ENCODE results near the gene CD82.
A peak's percentile ranks its signal among the peaks of the same experiment; 100 is the strongest.

CD82 gene

GRCh38 chr11:44572436-44572835 is 7.0 kb downstream of the CD82 start:
- H3K4me3 ChIP-seq (ENCODE audit: low read depth, low read length): no peak overlapping the region
- no peak for TF ChIP-seq CTCF (conservative IDR thresholded peaks at IDR 0.05; ENCODE audit: low read depth, low read length)
- no peak for DNase-seq (ENCODE audit: low read depth)

- no peak for TF ChIP-seq CTCF (conservative IDR thresholded peaks at IDR 0.05; ENCODE audit: low read depth, low read length)
- H3K4me3 ChIP-seq (ENCODE audit: low read depth, low read length): no peak overlapping the region
- no peak for DNase-seq (ENCODE audit: low read depth)
Observed at GRCh38 chr11:44572884-44573283, 7.4 kb downstream of the CD82 start.

- no peak for TF ChIP-seq CTCF (conservative IDR thresholded peaks at IDR 0.05; ENCODE audit: low read depth, low read length)
- H3K4me3 ChIP-seq (ENCODE audit: low read depth, low read length): no peak overlapping the region
- DNase-seq (ENCODE audit: low read depth): no peak
Observed at GRCh38 chr11:44573333-44573732, 7.9 kb downstream of the CD82 start.

GRCh38 chr11:44574610-44575287 is 9.3 kb downstream of the CD82 start:
- peak; percentile 94 for DNase-seq (ENCODE audit: low read depth)
- no peak overlapping the region for H3K4me3 ChIP-seq (ENCODE audit: low read depth, low read length)

GRCh38 chr11:44575288-44575672 is 9.8 kb downstream of the CD82 start:
- TF ChIP-seq CTCF (conservative IDR thresholded peaks at IDR 0.05; ENCODE audit: low read depth, low read length): peak; percentile 0
- peak; percentile 47 for DNase-seq (ENCODE audit: low read depth)
- no peak overlapping the region for H3K4me3 ChIP-seq (ENCODE audit: low read depth, low read length)

More at GRCh38 chr11:44574610-44575287, 9.3 kb downstream of the CD82 start:
- TF ChIP-seq CTCF (conservative IDR thresholded peaks at IDR 0.05; ENCODE audit: low read depth, low read length): peak; percentile 6

- DNase-seq (ENCODE audit: low read depth): no peak
- no peak for TF ChIP-seq CTCF (conservative IDR thresholded peaks at IDR 0.05; ENCODE audit: low read depth, low read length)
- no peak overlapping the region for H3K4me3 ChIP-seq (ENCODE audit: low read depth, low read length)
Observed at GRCh38 chr11:44575962-44576361, 10.5 kb downstream of the CD82 start.

- no peak for DNase-seq (ENCODE audit: low read depth)
- no peak for TF ChIP-seq CTCF (conservative IDR thresholded peaks at IDR 0.05; ENCODE audit: low read depth, low read length)
- H3K4me3 ChIP-seq (ENCODE audit: low read depth, low read length): no peak overlapping the region
Observed at GRCh38 chr11:44576656-44577055, 11.2 kb downstream of the CD82 start.

Data from choroid plexus epithelial cell (primary cell).